NCI-H69 (cell line): ENCODE results near the gene CFAP299.
"Not testable (repeated sequence)": the region's sequence is repeated elsewhere in the genome, so short reads cannot be mapped to it uniquely, and the experiment has no call there.

Experiments
- DNase-seq: peaks from one replicate; lab custom pipeline; 2025; lab: John Stamatoyannopoulos, UW

Gene CFAP299

GRCh38 chr4:80335554-80336358, at the start of gene CFAP299:
Gene CFAP299, plus strand, starts transcription at chr4:80335730.
- peak; percentile 90 for DNase-seq

- no peak for DNase-seq
Measured at GRCh38 chr4:80286451-80286850, 49.1 kb upstream of the CFAP299 start.

DNA sequence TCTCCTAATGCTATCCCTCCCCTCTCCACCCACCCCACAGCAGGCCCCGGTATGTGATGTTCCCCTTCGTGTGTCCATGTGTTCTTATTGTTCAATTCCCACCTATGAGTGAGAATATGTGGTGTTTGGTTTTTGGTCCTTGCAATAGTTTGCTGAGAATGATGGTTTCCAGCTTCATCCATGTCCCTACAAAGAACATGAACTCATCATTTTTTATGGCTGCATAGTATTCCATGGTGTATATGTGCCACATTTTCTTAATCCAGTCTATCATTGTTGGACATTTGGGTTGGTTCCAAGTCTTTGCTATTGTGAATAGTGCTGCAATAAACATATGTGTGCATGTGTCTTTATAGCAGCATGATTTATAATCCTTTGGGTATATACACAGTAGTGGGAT, 44.9 kb upstream of the CFAP299 start:
- DNase-seq: not testable (repeated sequence)

- DNase-seq: no peak
Measured at GRCh38 chr4:80294206-80294605, 41.3 kb upstream of the CFAP299 start.

GRCh38 chr4:80295336-80295735, 40.2 kb upstream of the CFAP299 start:
- peak; percentile 81 for DNase-seq

DNA sequence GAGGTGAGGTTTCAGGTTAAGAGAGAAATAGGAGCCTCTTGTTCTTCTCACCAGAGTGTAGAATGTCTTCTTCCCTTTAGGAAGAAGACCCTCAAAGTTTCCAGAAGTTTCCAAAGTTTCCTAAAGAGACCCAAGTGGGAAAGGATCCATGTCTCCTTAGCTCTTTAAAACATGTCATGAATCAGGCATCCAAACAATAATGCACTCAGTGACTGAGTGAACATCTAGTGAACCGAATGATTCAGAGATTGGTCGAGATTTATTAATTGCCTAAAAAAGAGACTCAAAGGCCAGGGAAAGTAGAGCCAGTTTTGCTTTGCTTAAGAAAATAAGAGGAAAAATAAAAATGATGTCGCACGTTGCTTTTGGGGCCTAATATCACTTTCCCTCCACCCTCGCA, 39.7 kb upstream of the CFAP299 start:
- no peak for DNase-seq

DNA sequence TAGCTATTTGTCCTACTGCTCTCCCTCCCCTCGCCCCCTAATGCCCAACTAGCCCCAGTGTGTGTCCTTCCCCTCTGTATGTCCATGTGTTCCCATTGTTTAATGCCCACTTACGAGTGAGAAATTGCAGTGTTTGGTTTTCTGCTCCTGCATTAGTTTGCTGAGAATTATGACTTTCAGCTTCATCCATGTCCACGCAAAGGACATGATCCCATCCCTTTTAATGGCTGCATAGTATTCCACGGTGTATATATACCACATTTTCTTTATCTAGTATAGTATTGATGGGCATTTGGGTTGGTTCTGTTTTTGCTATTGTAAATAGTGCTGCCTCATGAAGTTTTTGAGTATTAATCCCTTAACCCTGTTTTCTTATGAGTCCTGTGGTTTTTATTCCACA, 33.6 kb upstream of the CFAP299 start:
- DNase-seq: no peak

DNA sequence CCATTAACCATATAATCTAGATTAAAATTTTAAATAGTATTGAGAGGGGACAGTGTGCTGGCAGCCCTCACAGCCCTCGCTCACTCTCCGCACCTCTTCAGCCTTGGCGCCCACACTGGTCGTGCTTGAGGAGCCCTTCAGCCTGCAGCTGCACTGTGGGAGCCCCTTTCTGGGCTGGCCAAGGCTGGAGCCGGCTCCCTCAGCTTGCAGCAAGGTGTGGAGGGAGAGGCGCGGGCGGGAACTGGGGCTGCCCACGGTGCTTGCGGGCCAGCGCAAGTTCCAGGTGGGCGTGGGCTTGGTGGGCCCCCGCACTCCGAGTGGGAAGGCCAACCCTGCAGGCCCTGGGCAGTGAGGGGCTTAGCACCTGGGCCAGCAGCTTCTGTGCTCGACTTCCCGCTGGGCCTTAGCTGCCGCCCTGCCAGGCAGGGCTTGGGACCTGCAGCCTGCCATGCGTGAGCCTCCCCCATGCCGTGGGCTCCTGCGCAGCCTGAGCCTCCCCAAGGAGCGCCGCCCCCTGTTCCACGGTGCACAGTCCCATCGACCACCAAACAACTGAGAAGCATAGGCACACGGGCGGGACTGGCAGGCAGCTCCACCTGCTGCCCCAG, 32.8 kb upstream of the CFAP299 start:
- no peak for DNase-seq

GRCh38 chr4:80305466-80305865, 30.1 kb upstream of the CFAP299 start:
- no peak for DNase-seq

GRCh38 chr4:80306260-80306659, 29.3 kb upstream of the CFAP299 start:
- no peak for DNase-seq

DNA sequence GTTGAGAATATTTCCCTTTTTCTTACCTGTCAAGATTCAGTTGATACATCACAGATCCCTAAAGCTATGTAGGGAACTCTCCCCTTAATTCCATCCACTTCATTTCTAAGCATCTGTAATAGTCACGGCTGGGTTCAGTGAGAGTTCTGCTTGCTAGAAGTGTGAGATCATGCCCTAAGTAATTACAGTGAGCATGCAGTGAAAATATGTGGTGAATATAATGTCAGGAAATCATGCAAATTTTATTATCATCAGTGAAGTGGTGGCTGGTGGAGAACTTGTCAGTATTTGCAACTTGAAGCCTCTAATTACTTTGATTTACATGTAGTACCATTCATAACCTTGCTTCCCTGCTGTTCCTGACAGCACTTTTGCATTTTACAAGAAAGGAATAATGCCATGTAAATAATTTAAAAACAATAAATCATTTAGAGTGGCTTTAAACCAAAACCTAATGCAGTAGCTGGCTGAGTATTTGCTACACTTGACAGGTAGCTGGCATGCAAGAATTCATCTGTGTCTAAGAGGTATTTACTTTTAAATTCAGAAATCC, 28.3 kb upstream of the CFAP299 start:
- peak; percentile 94 for DNase-seq

GRCh38 chr4:80307774-80308465, 27.6 kb upstream of the CFAP299 start:
- peak; percentile 88 for DNase-seq

DNA sequence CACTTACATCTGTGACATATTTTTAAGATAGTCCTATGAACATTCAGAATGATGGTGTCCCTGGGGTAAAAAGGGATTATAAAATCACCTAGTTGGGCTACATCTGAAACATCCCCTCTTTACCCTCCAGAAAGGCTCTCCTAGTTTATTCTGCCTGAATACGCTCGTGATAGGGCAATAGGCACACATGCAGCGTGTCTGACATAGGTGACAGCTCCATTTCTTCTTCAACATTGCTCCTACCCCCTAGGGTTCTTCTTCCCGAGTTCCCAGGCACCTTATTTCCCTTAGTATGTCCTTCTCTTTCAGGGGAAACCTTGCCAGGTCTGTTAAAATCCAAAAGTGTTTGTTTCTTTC, 27.1 kb upstream of the CFAP299 start:
- peak; percentile 50 for DNase-seq

DNA sequence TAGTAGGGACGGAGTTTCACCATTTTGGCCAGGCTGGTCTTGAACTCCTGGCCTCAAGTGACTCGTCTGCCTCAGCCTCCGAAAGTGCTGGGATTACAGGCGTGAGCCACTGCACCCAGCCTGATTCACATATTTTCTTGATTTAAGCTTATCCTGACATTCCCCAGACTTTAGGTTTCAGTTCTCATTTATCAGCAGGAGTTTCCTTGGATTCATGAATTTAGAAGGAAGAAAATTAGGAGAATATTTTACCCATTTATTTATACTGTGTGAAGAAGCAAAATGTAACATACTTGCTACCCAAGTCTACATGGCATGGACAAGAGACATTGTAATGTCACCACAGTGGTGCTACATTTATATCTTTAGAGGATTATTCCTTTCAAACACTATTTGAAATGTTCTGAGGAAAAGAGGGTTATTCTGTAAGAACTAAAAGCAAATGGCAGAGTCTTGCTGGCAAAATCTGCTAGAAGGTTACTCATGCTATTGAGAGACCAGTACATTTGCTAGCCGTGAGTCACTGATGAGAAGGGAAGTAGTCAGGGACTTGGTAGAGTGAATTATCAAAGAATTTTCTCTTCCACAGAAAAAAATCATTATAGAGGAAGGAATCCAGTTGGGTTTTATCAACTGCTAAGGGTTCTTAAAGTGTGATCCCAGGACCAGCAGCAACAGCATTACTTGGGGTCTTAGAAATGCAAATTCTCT, 26.1 kb upstream of the CFAP299 start:
- DNase-seq: no peak

GRCh38 chr4:80311130-80311529, 24.4 kb upstream of the CFAP299 start:
- no peak for DNase-seq

GRCh38 chr4:80312124-80312523, 23.4 kb upstream of the CFAP299 start:
- DNase-seq: no peak

- no peak for DNase-seq
Measured at GRCh38 chr4:80313627-80314026, 21.9 kb upstream of the CFAP299 start.

DNA sequence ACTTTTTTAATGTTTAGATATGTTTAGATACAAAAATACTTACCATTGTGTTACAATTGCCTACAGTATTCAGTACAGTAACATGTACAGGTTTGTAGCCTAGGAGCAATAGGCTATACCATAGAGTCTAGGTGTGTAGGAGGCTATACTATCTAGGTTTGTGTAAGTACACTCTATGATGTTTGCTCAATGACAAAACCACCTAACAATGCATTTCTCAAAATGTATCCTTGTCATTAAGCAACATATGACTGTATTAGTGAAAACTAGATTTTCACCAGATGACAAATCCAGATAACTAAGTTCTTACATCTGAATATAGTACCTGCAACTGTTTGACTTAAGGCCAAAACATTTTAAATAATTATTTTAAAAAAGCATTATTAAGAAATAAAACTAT, 19.7 kb upstream of the CFAP299 start:
- peak; percentile 2 for DNase-seq

GRCh38 chr4:80321341-80321740, 14.2 kb upstream of the CFAP299 start:
- no peak for DNase-seq

GRCh38 chr4:80321776-80322175, 13.8 kb upstream of the CFAP299 start:
- DNase-seq: no peak

- DNase-seq: peak; percentile 66
Measured at GRCh38 chr4:80322716-80323115, 12.8 kb upstream of the CFAP299 start.

GRCh38 chr4:80324171-80324570, 11.4 kb upstream of the CFAP299 start:
- no peak for DNase-seq
